GM15510 (cell line): ENCODE measurements around the gene SENP5.

Source experiments
- POLR2A ChIP-seq: IDR thresholded peaks from 3 replicates; pipeline ENCODE4 v1.6.1; 2011; ENCODE audit warnings: borderline replicate concordance; ENCODE audit not compliant: insufficient read length; ENCODE audit errors: extremely low read depth

Gene SENP5, protein sequence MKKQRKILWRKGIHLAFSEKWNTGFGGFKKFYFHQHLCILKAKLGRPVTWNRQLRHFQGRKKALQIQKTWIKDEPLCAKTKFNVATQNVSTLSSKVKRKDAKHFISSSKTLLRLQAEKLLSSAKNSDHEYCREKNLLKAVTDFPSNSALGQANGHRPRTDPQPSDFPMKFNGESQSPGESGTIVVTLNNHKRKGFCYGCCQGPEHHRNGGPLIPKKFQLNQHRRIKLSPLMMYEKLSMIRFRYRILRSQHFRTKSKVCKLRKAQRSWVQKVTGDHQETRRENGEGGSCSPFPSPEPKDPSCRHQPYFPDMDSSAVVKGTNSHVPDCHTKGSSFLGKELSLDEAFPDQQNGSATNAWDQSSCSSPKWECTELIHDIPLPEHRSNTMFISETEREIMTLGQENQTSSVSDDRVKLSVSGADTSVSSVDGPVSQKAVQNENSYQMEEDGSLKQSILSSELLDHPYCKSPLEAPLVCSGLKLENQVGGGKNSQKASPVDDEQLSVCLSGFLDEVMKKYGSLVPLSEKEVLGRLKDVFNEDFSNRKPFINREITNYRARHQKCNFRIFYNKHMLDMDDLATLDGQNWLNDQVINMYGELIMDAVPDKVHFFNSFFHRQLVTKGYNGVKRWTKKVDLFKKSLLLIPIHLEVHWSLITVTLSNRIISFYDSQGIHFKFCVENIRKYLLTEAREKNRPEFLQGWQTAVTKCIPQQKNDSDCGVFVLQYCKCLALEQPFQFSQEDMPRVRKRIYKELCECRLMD

DNA sequence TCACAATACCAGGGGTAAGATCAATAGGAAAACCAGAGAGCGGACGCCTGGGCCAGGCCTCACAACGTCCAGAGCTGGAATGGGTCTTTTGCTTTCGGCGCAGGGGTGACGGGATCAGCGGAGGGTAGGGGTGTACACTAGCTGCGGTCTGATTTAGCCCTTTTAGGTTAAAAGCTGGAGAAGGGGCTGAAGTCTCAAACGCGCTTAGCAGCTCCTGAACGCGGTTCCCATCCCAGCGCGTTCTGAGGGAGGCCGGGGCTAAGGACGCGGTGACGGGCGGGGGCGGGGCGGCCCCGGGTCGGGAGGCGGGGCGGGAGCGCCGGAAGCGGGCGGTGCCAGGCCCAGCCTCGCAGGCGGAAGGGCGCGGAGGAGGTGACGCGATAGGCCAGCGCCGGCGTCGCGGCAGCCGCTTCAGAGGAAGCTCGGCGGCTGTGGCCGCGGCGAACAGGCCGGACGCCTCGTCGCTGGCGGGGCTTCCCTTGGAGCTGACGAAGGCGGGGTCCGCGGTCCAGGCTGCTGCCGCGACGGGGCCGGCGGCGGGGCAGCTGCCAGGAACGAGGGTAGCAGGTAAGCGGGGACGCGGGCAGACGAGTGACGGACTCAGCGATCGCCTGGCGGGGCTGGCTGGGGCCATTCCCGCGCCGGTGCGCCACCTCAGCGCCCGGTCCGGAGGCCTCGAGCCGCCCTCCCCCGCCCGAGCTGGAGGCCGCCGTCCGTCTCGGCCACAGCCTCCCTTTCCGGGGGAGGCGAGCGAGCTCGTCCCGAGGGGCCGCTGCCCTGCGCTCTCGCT lies at the start of gene SENP5:
TSS of gene SENP5 (plus strand) at position 414 of the 790 bp plus-strand sequence. CDS start 17,262 bp downstream, outside the sequence.
- TF ChIP-seq POLR2A: peak; percentile 99

DNA sequence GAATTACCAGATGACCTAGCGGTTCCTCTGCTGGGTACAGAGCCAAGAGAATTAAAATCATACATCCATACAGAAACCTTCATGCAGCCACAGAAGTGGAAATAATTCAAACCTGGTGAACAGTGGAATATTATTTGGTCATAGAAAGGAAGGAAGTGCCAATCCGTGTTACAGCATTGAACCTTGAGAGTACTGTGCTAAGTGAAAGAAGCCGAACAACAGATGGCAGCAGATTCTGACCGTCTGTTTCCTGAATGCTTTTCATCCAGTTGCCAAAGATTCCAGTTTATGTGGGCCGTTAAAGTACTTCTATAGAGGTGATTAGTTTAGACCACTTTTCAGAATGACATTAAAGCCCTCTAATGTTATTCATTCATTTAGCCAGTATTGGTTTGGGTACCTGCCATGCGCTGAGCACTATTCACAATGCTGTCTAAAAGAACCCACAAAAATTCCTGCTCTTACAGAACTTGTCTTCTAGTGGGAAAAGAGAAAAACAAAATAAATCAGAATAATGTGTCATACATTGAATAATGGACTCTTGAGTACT lies 45.8 kb upstream of the SENP5 start:
- no peak for TF ChIP-seq POLR2A

DNA sequence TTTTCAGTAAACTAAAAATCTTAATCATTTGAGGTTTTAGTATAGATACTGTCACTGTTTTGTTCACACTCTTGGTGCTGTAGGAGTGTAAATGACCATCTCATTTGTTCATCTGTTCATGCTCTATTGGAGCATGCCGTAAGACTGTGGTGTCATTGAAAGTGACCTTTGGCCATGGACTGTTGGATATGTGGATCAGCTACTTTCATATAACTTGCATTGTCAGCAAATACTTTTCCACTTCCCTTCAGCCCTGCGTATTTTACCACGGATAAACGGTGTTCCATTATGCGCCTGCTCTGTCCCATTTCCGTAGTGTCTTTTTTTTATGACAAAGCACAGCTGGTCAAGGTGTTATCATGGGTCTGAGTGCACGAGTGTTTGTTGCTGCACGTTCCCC lies 32.6 kb upstream of the SENP5 start:
- no peak for TF ChIP-seq POLR2A

DNA sequence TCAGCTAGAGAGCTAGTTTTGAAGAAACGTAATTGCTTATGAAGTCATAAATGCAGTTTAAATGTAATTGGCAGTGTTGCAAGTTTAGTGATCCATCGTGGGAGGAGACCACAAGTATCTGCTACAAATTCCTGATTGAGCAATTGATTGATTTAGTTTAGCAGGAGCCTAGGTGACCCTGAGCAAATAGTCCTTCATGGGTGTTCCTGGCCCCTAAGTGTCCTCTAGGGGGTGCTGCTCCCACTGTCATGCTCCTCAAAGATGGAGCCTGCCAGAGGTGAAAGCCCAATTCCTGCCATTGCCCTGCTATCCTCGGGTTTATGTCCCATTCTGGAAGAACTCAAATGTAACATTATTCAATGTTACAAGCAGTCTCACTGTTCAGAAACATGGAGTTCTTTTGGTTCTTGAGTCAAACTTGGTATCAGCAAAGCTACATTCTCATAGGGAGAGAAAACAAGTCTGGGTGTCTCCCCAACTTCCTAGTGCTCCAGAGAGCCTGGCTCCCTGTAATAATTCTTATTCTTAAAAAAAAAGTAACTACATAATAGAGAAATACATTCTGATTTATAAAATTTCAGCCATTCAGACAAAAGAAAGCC lies 29.8 kb upstream of the SENP5 start:
- no peak for TF ChIP-seq POLR2A

DNA sequence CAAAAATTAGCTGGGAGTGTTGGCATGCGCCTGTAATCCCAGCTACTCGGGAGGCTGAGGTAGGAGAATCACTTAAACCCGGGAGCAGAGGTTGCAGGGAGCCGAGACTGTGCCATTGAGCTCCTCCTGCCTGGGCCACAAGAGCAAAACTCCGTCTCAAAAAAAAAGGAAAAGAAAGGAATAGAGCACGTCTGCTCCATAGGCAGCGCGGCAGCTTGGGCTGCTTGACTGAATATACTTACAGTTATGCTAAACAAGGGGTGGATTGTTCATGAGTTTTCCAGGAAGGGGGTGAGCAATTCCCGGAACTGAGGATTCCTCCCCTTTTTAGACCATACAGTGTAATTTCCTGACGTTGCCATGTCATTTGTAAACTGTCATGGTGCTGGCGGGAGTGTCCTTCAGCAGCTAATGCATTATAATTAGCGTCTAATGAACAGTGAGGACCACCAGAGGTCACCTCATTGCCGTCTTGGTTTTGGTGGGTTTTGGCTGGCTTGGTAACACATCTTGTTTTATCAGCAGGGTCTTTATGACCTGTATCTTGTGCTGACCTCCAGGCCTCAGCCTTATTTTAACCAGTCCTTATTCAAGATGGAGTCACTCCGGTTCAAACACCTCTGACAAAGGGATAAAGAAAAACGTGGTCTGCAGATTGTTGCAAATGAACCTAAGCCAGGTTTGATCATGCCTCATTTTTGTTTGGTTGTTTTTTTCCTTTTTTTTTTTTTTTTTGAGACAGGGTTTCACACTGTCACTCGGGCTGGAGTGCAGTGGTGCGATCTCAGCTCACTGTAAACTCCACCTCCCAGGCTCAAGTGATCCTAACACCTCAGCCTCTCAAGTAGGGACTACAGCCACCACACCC lies 24.9 kb upstream of the SENP5 start:
- no peak for TF ChIP-seq POLR2A

DNA sequence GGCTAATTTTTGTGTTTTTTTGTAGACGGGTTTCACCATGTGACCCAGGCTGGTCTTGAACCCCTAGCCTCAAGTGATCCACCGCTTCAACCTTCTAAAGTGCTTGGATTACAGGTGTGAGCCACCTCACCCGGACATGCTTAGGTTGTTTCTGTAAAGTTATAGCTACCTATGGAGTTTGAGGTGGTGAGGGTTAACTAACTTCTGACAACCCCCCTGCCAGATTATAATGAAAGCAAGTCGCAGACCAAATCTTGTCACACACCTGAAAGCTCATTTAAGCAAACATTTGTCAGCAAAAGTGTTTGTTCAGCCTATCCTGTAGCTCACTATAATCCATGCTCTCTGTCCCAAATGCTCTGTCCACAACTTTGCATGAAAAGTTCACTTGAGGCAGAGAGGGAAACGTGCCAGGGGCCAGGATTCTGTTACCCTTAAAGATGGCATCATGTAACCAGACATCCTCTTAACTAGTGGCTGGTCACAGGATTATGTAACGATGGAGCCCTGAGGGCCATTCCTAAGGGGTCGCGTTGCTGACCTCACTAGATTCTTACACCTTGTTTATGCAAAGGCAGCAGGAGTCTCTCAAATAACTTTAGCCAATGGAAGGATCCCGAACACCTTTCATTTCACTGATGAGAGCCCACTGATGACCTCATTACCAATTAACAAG lies 24.1 kb upstream of the SENP5 start:
- no peak for TF ChIP-seq POLR2A

DNA sequence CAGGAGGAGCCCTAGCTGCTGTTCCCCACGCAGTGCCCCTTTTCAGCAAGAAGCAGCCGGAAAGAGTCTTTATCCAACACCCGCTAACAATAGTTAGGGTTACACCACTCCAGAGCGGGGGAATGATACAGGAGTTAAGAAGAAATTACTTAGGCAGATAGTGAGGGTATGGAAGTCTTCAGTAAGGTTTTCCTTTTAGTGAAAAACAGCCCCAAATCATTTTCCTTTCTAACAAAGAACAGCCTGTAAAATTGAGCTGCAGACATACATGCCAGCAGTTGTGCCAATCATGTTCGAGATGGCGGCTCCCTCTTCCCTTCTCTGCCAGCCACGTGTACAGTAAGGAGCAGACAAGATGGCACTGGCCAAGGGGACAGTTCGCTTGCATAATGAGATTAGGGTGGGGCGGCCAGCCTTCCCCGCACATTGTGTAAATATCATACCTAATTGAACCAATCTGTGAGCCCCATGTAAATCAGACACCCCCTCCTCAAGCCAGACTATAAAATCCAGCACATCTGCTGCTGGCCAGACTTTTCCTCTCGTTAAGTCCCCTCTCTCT lies 18.5 kb upstream of the SENP5 start:
- TF ChIP-seq POLR2A: no peak

DNA sequence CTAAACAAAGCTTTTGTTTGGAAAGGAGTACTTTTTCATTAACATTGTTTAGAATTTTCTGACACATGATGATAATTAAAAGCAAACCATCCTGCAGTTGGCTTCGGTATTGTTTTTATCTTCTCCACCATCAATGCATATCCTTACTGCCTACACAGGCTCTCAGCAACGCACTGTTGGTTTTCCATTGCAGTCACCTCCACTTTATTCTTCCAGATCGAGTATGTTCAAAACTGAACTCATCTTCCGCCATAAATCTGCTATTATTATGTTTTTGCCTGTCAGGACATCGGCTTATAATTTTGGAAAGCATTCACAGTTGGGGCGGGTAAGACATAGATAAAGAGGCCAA lies 589 bp upstream of the SENP5 start:
- TF ChIP-seq POLR2A: no peak

DNA sequence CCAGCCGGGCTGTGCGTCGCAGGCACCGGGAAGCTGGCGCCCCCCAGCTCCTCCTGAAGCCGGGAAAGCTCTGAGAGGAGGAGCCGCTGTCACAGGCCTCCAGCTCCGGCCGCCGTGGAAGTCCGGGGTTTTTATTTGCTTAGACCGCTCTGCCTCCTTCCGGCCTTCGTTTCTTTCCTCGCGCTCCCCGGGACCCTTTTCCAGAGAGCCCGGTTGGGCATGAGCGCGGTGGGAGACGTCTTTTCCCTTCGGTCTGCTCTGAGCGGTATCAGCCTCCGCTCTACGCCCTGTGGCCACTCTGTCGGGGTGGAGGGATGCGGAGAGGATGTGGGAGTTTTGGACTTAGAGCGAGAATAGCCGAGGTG lies 559 bp downstream of the SENP5 start:
- TF ChIP-seq POLR2A: no peak

DNA sequence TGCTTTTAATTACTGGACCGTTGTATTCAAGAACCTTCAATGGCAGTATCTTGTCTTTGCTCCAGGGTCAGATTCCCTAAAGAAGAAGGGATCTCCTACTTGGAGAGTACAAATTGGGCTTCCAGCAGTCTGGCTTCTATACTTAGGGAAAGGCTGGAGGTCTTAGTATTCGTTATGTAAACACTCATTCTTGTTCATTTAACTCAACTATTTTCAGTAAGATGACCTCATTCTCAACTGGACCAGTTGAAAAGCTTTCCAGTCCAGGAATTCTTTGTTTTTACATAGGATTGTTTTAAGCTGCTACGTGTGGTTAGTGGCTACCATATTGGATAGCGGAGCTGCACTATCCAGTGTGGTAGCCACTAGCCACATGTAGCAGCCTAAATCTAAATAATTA lies 4.6 kb downstream of the SENP5 start:
- no peak for TF ChIP-seq POLR2A

DNA sequence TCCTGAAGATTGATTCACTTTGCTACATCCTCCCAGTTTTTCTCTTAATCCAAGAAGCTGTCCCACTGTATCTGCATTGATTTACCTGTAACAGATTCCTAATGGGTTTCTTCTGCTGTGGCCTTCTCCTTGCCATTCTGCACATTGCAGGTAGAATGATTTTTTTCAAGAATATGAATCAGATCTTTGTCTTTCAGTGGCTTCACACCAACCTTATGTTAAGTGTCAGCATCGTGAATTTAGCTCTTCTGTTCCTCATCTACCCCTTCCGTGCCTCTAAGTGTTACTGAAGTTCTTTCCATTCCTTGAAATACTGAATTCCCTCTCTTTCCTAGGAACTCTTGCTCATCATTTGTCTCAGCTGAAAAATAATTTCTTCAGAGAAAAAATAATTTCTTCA lies 7.5 kb downstream of the SENP5 start:
- TF ChIP-seq POLR2A: no peak

DNA sequence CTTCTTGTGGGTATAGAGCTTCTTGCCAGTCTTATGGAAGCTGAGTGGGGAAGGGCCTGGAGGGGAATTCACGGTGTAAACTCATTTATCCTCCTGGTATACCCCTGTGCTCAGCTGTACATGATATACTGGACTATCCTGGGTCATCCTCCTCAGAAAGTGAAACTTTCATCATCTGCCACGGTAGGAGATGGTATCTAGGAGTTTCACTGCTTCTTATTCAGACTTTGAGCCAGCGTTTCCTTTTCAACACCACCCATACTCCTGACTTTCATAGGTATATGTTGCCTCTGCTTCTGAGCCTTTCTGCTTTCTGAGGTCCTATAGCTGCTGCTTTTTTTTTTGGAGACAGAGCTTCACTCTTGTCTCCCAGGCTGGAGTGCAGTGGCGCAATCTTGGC lies 15.6 kb downstream of the SENP5 start:
- no peak for TF ChIP-seq POLR2A

DNA sequence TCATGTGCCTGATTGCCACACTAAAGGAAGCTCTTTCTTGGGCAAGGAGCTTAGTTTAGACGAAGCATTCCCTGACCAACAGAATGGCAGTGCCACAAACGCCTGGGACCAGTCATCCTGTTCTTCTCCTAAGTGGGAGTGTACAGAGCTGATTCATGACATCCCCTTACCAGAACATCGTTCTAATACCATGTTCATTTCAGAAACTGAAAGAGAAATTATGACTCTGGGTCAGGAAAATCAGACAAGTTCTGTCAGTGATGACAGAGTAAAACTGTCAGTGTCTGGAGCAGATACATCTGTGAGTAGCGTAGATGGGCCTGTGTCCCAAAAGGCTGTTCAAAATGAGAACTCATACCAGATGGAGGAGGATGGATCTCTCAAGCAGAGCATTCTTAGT lies 18.4 kb downstream of the SENP5 start:
- no peak for TF ChIP-seq POLR2A
